H9 (cell line): ENCODE measurements around the gene BABAM1. TPM values are rescaled to one million over a fixed set of nuclear protein-coding genes. Genes with fewer than 3 reads are reported as not detected.
A peak's percentile ranks its signal among the peaks of the same experiment; 100 is the strongest.

Experiments
- DNase-seq: peaks from one replicate; pipeline ENCODE4 v3.0.0-alpha.2; 2017
- H2AFZ ChIP-seq: one replicate; pipeline ENCODE4 v1.6.1; 2013; ENCODE audit warnings: mild to moderate bottlenecking, low read length, control low read depth, moderate library complexity
- H2AK5ac ChIP-seq: 2 replicates; pipeline ENCODE4 v1.6.1; 2013; ENCODE audit warnings: low read length, control low read depth, mixed read lengths; ENCODE audit not compliant: insufficient read length
- H2BK120ac ChIP-seq: one replicate; pipeline ENCODE4 v1.6.1; 2013; ENCODE audit warnings: low read depth, mild to moderate bottlenecking, low read length, control low read depth, inconsistent platforms; ENCODE audit not compliant: poor library complexity, severe bottlenecking
- H2BK12ac ChIP-seq: 2 replicates; pipeline ENCODE4 v1.6.1; 2013; ENCODE audit warnings: low read length, control low read depth, mixed read lengths, low read depth; ENCODE audit not compliant: insufficient read length
- H2BK15ac ChIP-seq: 2 replicates; pipeline ENCODE4 v1.6.1; 2013; ENCODE audit warnings: low read depth, low read length, control low read depth
- H2BK20ac ChIP-seq: one replicate; pipeline ENCODE4 v1.6.1; 2013; ENCODE audit warnings: low read depth, mild to moderate bottlenecking, low read length, control low read depth, inconsistent platforms; ENCODE audit not compliant: poor library complexity, severe bottlenecking
- H2BK5ac ChIP-seq: 2 replicates; pipeline ENCODE4 v1.6.1; 2013; ENCODE audit warnings: low read length, control low read depth, mixed read lengths; ENCODE audit not compliant: insufficient read length
- H3K14ac ChIP-seq: 2 replicates; pipeline ENCODE4 v1.6.1; 2013; ENCODE audit warnings: low read length, control low read depth; ENCODE audit not compliant: insufficient read depth
- H3K18ac ChIP-seq: 2 replicates; pipeline ENCODE4 v1.6.1; 2013; ENCODE audit warnings: low read depth, mild to moderate bottlenecking, mixed read lengths, low read length, control low read depth; ENCODE audit not compliant: insufficient read length
- H3K23ac ChIP-seq: 2 replicates; pipeline ENCODE4 v1.6.1; 2013; ENCODE audit warnings: low read length, control low read depth, mixed read lengths, low read depth; ENCODE audit not compliant: insufficient read length
- H3K23me2 ChIP-seq: 2 replicates; pipeline ENCODE4 v1.6.1; 2013; ENCODE audit warnings: low read depth, mild to moderate bottlenecking, mixed read lengths, low read length, control low read depth; ENCODE audit not compliant: insufficient read length, poor library complexity, severe bottlenecking
- H3K27ac ChIP-seq: 2 replicates; pipeline ENCODE4 v1.5.1; 2013; ENCODE audit warnings: low read length, control low read depth, mixed read lengths, low read depth; ENCODE audit not compliant: insufficient read length
- H3K27me3 ChIP-seq: 2 replicates; pipeline ENCODE4 v1.6.1; 2013; ENCODE audit warnings: low read length, control low read depth, inconsistent platforms; ENCODE audit not compliant: insufficient read depth
- H3K4ac ChIP-seq: 2 replicates; pipeline ENCODE4 v1.6.1; 2013; ENCODE audit warnings: low read depth, mild to moderate bottlenecking, control low read depth, inconsistent platforms, low read length, moderate library complexity
- H3K4me1 ChIP-seq: 2 replicates; pipeline ENCODE4 v1.6.1; 2013; ENCODE audit warnings: low read length, control low read depth, inconsistent platforms; ENCODE audit not compliant: insufficient read depth
- H3K4me2 ChIP-seq: 2 replicates; pipeline ENCODE4 v1.6.1; 2013; ENCODE audit warnings: low read length, control low read depth, mixed read lengths; ENCODE audit not compliant: insufficient read length, insufficient read depth
- H3K56ac ChIP-seq: 2 replicates; pipeline ENCODE4 v1.6.1; 2013; ENCODE audit warnings: low read depth, mild to moderate bottlenecking, mixed read lengths, low read length, control low read depth; ENCODE audit not compliant: insufficient read length
- H3K79me1 ChIP-seq: 2 replicates; pipeline ENCODE4 v1.6.1; 2013; ENCODE audit warnings: low read depth, mild to moderate bottlenecking, moderate library complexity, low read length, control low read depth, inconsistent platforms; ENCODE audit not compliant: insufficient read depth, poor library complexity, severe bottlenecking
- H3K79me2 ChIP-seq: 2 replicates; pipeline ENCODE4 v1.6.1; 2013; ENCODE audit warnings: low read length, control low read depth, inconsistent platforms; ENCODE audit not compliant: insufficient read depth
- H3K9ac ChIP-seq: 2 replicates; pipeline ENCODE4 v1.6.1; 2013; ENCODE audit warnings: low read length, control low read depth, mixed read lengths; ENCODE audit not compliant: insufficient read length; ENCODE audit errors: extremely low read depth
- H3K9me3 ChIP-seq: one replicate; pipeline ENCODE4 v1.6.1; 2013; ENCODE audit warnings: low read depth, low read length, inconsistent platforms; ENCODE audit not compliant: control insufficient read depth
- H3T11ph ChIP-seq: one replicate; pipeline ENCODE4 v1.6.1; 2013; ENCODE audit warnings: mild to moderate bottlenecking, low read length, control low read depth, inconsistent platforms
- H4K20me1 ChIP-seq: one replicate; pipeline ENCODE4 v1.6.1; 2013; ENCODE audit not compliant: control insufficient read depth, insufficient read length, insufficient read depth
- H4K5ac ChIP-seq: 2 replicates; pipeline ENCODE4 v1.6.1; 2013; ENCODE audit warnings: low read depth, mild to moderate bottlenecking, mixed read lengths, low read length, control low read depth; ENCODE audit not compliant: insufficient read length
- H4K8ac ChIP-seq: replicated peaks from 2 replicates; pipeline ENCODE4 v1.6.1; 2013; ENCODE audit warnings: low read length, control low read depth, mixed read lengths, low read depth; ENCODE audit not compliant: insufficient read length
- H4K91ac ChIP-seq: 2 replicates; pipeline ENCODE4 v1.6.1; 2013; ENCODE audit warnings: low read depth, mild to moderate bottlenecking, moderate library complexity, mixed read lengths, low read length, control low read depth; ENCODE audit not compliant: insufficient read length
- H3K27ac Mint-ChIP-seq, 3 experiments: 2 replicates in 2 of 3; 3 replicates in 1 of 3; pipeline ENCODE4 v1.8.0; 2020 to 2021; ENCODE audit warnings: mixed read lengths in 3 of 3, mild to moderate bottlenecking in 1 of 3, moderate library complexity in 1 of 3
- H3K27me3 Mint-ChIP-seq: 2 replicates; pipeline ENCODE4 v1.8.0; 2021; ENCODE audit warnings: low read depth, mild to moderate bottlenecking, moderate library complexity, mixed read lengths
- H3K36me3 Mint-ChIP-seq, 3 experiments: 2 replicates in 2 of 3; 3 replicates in 1 of 3; pipeline ENCODE4 v1.8.0; 2020 to 2021; ENCODE audit warnings: low read depth in 3 of 3, mixed read lengths in 3 of 3; ENCODE audit not compliant: insufficient read depth in 1 of 3
- H3K4me1 Mint-ChIP-seq, 2 experiments: 2 replicates each; pipeline ENCODE4 v1.8.0; 2020; ENCODE audit warnings: mixed read lengths in 2 of 2
- H3K4me3 Mint-ChIP-seq, 2 experiments: 2 replicates in 1 of 2; 3 replicates in 1 of 2; pipeline ENCODE4 v1.8.0; 2020 to 2021; ENCODE audit warnings: mild to moderate bottlenecking in 2 of 2, mixed read lengths in 2 of 2, moderate library complexity in 1 of 2
- H3K9me3 Mint-ChIP-seq, 2 experiments: 2 replicates in 1 of 2; 3 replicates in 1 of 2; pipeline ENCODE4 v1.8.0; 2020; ENCODE audit warnings: mild to moderate bottlenecking in 2 of 2, mixed read lengths in 2 of 2, moderate library complexity in 1 of 2
- CTCF ChIP-seq: fragments of 200-600 bp; sonication (generic); conservative IDR thresholded peaks from 3 replicates; pipeline ENCODE4 v1.8.0; 2021; ENCODE audit warnings: antibody characterized with exemption, mild to moderate bottlenecking
- WGBS: extraction: QIAGEN DNeasy Blood & Tissue Kit; methylation state at CpG from one replicate; pipeline ENCODE4 v1.1.7; 2013; ENCODE audit warnings: missing lambda C conversion rate, low lambda C conversion rate, mixed read lengths; ENCODE audit not compliant: insufficient read length; ENCODE audit errors: extremely low coverage; 5-methylcytosine and 5-hydroxymethylcytosine counted together
- total RNA-seq: library from RNA; stranded (reverse); gene quantifications from 2 replicates; pipeline ENCODE4 v1.2.1, GENCODE V29; 2021

The BABAM1 gene
- total RNA-seq, 1 experiment from 2014 or later: 130 TPM

DNA sequence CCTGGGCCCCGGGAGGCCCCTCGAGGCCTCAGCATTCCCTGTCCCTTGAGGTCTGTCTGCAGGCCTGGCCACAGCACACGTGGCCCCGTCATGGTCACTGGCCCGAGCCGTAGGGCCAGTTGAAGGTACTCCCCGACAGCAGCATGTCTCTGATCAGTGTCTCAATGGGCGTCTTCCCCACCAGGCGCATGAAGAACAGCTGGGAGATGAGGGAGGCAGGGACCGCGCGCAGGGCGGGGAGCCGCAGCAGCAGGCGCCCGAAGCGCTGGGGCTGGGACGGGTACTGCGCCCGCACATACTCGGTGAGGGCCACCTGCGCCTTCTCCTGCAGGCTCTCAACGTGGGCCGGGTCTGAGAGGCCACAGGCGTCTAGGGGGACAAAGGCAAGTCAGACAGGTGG, 35.0 kb upstream of the BABAM1 start:
- H3K36me3 Mint-ChIP-seq: peaks cover 19 to 54% (median 38%) of the 10 kb centered on the region in 3 experiments; a peak in 6 of 7 replicates
- no peak overlapping the region for H3K4me2 ChIP-seq
- no peak overlapping the region for H3K23ac ChIP-seq
- H3T11ph ChIP-seq: no peak overlapping the region
- no peak overlapping the region for H3K27ac ChIP-seq
- H3K27me3 ChIP-seq: no peaks in the 10 kb centered on the region
- H3K27ac Mint-ChIP-seq: peak overlapping the region in 1 of 3 experiments; percentile 76; a peak in 1 of 7 replicates
- no peak overlapping the region for H4K5ac ChIP-seq
- no peaks in the 10 kb centered on the region; the same call in 1 of the 2 replicates for H3K4me1 ChIP-seq
- H4K8ac ChIP-seq: no peak overlapping the region
- no peak overlapping the region for H2AK5ac ChIP-seq
- H3K79me2 ChIP-seq: peaks cover 7% of the 10 kb centered on the region
- no peak overlapping the region for H2BK20ac ChIP-seq
- H3K4me3 Mint-ChIP-seq: no peak overlapping the region
- no peak overlapping the region for H3K56ac ChIP-seq
- H4K20me1 ChIP-seq: no peaks in the 10 kb centered on the region
- H2BK12ac ChIP-seq: no peak overlapping the region
- H2BK5ac ChIP-seq: no peak overlapping the region
- H3K4ac ChIP-seq: no peak overlapping the region
- H3K79me1 ChIP-seq: peaks cover 3% of the 10 kb centered on the region
- no peak overlapping the region for H3K9ac ChIP-seq
- H3K9me3 Mint-ChIP-seq: no peaks in the 10 kb centered on the region
- DNase-seq: no peak
- H2AFZ ChIP-seq: no peak overlapping the region
- no peak overlapping the region for H2BK15ac ChIP-seq
- WGBS: no CpG with 5 or more reads among the region's 25 CpGs
- H3K14ac ChIP-seq: no peak overlapping the region
- H3K23me2 ChIP-seq: peaks cover 6% of the 10 kb centered on the region
- H2BK120ac ChIP-seq: no peak overlapping the region
- H3K4me1 Mint-ChIP-seq: peaks cover 24 to 36% of the 10 kb centered on the region in 2 experiments
- TF ChIP-seq CTCF: no peak
- H3K18ac ChIP-seq: no peak overlapping the region
- no peak overlapping the region for H4K91ac ChIP-seq
- no peaks in the 10 kb centered on the region for H3K9me3 ChIP-seq
- no peaks in the 10 kb centered on the region for H3K27me3 Mint-ChIP-seq
